ENCODE measurements around the gene RBM5.

DNA sequence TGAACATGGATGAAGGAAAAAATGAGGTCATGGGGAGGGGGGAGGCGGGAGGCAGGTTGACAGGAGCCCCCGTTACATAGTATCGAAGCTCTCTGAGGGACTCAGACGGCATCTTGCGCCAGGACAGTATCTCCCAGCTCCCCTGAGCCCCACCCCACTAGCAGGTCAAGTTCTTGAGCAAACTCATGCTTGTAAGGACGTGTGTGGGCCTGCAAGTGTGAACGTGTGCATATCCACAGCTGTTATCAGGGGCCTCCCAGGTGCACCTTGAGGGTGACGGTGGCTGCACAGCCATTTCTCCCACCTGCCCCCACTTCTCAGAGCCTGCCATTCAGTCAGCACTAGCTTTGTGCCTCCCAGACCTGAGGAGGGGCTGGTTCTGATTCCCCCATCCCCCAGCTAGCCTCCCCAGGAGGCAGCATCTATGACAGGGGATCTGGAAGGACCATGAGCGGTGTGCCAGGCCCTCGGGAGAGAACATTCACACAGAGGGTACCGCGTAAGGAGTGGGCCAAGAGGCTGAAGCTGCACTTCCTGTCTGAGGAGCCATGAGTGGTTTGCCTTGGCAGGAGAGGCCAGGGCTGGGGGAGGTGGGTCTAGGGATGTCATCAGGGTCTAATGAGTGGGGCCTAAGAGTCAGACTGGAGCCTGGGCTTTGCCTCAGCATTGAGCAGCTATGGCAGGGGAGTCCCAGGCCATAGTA lies 69.3 kb downstream of the RBM5 start:
- TF ChIP-seq POLR2AphosphoS5 (IDR thresholded peaks at IDR 0.05; ENCODE audit: low read depth, low read length) (no peak), POLR2A (IDR thresholded peaks at IDR 0.05; ENCODE audit: low read depth, low read length) (no peak), TAF1 (IDR thresholded peaks at IDR 0.05; ENCODE audit: low read depth, low read length) (no peak), POU2F2 (IDR thresholded peaks at IDR 0.05; ENCODE audit: low read depth, low read length) (no peak)

Data from GM12891 (cell line).